Colonic mucosa (tissue), 4 donors: ENCODE measurements around the gene GALR3. TPM values are rescaled to one million over a fixed set of nuclear protein-coding genes. Genes with fewer than 3 reads are reported as not detected.

ENCODE experiments used
- DNase-seq: peaks from one replicate; pipeline ENCODE4 v3.0.0-alpha.2; 2020
- H3K27ac ChIP-seq: fragments of 200-600 bp; one replicate; pipeline ENCODE4 v1.8.0; 2021
- H3K27me3 ChIP-seq: fragments of 200-600 bp; one replicate; pipeline ENCODE4 v1.8.0; 2021
- H3K36me3 ChIP-seq: fragments of 200-600 bp; one replicate; pipeline ENCODE4 v1.8.0; 2021
- H3K4me1 ChIP-seq: fragments of 200-600 bp; one replicate; pipeline ENCODE4 v1.8.0; 2021; ENCODE audit warnings: mild to moderate bottlenecking
- H3K4me3 ChIP-seq: fragments of 200-600 bp; one replicate; pipeline ENCODE4 v1.8.0; 2021
- H3K9ac ChIP-seq, 2 donors: one replicate each; pipeline ENCODE4 v1.7.0; 2013; ENCODE audit warnings: control low read depth in 2 of 2, low read depth in 2 of 2, low read length in 2 of 2
- H3K9me3 ChIP-seq: fragments of 200-600 bp; one replicate; pipeline ENCODE4 v1.8.0; 2021
- intact Hi-C: fragments of 100-400 bp; cut with DNase I; formaldehyde crosslinking; loops from one replicate; pipeline ENCODE4 v1.14.1; 2022
- total RNA-seq, 2 donors: library from RNA; stranded (reverse); fragmentation: NEBNext Ultra II Directional in 1 of 2; extraction: Animal tissue kit (Norgen Biotek cat#: 25700) in 1 of 2; gene quantifications; one replicate each; pipeline ENCODE4 v1.2.1, GENCODE V29; 2021
- TF ChIP-seq, protein P1 (sequence below): fragments of 200-600 bp; IDR thresholded peaks from one replicate; pipeline ENCODE4 v1.8.0; 2022; ENCODE audit warnings: antibody characterized with exemption, mild to moderate bottlenecking
- donor health status: healthy.
- donor health status: DM: no; HTN: no; CAD: no.
- donor health status: DM: no; HTN: no; CAD: no.

Gene GALR3, protein sequence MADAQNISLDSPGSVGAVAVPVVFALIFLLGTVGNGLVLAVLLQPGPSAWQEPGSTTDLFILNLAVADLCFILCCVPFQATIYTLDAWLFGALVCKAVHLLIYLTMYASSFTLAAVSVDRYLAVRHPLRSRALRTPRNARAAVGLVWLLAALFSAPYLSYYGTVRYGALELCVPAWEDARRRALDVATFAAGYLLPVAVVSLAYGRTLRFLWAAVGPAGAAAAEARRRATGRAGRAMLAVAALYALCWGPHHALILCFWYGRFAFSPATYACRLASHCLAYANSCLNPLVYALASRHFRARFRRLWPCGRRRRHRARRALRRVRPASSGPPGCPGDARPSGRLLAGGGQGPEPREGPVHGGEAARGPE
- total RNA-seq = under 1 TPM in 1 of 2 donors, not detected in 1; 0.74 TPM

DNA sequence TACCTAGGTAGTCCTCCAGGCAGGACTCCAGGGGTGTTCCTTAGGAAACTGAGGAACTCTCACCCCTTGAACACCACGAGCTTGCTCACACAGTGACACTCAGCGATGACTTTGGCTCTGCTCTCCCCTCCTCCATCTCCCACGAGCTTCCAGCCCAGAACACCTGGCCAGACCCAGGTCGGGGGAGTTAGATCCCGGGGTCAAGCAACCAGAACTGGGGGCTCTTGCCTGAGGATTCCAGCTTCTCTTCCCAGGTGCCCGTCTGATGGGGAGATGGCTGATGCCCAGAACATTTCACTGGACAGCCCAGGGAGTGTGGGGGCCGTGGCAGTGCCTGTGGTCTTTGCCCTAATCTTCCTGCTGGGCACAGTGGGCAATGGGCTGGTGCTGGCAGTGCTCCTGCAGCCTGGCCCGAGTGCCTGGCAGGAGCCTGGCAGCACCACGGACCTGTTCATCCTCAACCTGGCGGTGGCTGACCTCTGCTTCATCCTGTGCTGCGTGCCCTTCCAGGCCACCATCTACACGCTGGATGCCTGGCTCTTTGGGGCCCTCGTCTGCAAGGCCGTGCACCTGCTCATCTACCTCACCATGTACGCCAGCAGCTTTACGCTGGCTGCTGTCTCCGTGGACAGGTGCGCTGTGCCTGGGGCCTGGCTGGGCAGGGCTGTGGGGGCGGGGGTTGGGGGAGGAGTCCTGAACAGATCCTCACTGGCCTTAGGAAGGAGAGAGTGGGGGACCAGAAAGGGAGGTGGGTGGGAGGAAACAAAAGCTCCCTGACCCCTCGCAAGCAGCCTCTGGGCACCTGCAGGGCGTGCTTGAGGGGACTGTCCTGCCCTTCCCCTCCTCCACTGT lies at the start of gene GALR3:
Gene GALR3 (plus strand): TSS at position 249 of the 852 bp plus-strand sequence. CDS start 25 bp downstream, at position 274.
- no peak within 1 kb of the TSS for H3K4me3 ChIP-seq
- H3K4me1 ChIP-seq = peaks cover 8% of the 10 kb centered on the region
- H3K27ac ChIP-seq = no peak within 1 kb of the TSS
- TF ChIP-seq, protein P1, sequence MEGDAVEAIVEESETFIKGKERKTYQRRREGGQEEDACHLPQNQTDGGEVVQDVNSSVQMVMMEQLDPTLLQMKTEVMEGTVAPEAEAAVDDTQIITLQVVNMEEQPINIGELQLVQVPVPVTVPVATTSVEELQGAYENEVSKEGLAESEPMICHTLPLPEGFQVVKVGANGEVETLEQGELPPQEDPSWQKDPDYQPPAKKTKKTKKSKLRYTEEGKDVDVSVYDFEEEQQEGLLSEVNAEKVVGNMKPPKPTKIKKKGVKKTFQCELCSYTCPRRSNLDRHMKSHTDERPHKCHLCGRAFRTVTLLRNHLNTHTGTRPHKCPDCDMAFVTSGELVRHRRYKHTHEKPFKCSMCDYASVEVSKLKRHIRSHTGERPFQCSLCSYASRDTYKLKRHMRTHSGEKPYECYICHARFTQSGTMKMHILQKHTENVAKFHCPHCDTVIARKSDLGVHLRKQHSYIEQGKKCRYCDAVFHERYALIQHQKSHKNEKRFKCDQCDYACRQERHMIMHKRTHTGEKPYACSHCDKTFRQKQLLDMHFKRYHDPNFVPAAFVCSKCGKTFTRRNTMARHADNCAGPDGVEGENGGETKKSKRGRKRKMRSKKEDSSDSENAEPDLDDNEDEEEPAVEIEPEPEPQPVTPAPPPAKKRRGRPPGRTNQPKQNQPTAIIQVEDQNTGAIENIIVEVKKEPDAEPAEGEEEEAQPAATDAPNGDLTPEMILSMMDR = no peak
- H3K9me3 ChIP-seq = no peaks in the 10 kb centered on the region
- no peaks in the 10 kb centered on the region for H3K36me3 ChIP-seq
- intact Hi-C loops = no loop called here
- H3K27me3 ChIP-seq = peaks cover 17% of the 10 kb centered on the region
- no peak for DNase-seq
- no peak within 1 kb of the TSS for H3K9ac ChIP-seq

DNA sequence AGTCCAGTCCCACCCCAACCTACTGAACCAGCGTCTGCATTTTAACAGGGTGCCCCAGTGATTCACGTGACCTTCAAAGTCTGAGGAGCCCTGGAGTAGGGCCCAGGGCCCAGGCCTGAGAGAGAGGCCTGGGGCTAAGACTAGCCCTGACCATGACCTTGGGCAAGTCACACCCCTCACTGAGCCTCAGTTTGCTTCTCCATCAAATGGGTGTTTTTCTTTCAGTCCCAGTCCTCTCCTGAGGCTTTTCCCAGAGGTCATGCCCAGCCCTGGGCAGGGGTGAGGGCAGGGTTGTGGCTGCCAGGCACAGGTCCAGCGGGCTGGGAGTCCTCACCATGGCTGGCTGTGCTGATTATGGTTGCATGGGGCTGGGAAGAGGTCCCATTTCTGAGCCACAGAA lies 48.5 kb upstream of the GALR3 start:
- no peak overlapping the region for H3K27ac ChIP-seq
- intact Hi-C loops = no loop called here
- peaks cover 12% of the 10 kb centered on the region for H3K36me3 ChIP-seq
- H3K27me3 ChIP-seq = no peaks in the 10 kb centered on the region
- no peak for DNase-seq
- H3K4me3 ChIP-seq = no peak overlapping the region
- H3K4me1 ChIP-seq = no peaks in the 10 kb centered on the region
- H3K9me3 ChIP-seq = no peaks in the 10 kb centered on the region
- H3K9ac ChIP-seq = no peak overlapping the region
- TF ChIP-seq, protein P1 = no peak

DNA sequence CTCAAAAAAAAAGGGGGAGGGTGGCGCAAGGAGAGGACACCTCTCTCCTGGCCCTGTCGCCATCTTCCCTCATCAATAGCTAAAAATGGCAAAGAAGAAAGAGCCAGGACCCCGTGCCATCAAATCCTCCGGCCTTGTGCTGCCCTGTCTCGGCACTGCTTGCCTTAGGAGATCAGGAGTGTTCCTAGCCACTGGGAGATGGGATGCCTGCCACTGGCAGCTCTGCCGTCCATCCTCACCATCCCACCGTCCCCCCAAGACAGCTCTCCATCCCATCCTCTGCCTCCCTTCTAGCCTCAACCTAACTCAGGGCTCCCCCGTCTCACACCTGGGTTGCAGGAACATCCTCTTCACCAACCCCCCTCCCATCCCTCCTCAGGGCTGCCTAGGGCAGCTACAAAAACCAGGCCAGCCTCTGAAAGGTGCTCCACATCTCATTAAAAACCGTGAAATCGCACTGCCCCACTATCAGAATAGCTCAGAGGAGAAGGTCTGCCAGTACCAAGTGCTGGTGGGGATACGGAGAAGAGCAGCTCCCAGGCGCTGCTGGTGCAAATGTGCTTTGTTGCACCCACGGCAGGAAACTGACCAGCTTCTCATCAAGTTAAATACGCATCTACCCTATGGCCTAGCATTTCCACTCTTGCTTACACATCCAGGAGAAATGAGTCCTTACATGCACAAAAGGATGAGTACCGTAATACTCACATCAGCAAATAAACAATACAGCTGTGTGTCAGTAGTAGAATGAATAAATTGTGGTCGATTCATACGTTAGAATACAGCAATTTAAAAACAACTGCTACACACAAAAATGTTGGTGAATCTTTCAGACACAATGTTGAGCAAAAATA lies 47.2 kb upstream of the GALR3 start:
- peaks cover 10% of the 10 kb centered on the region for H3K36me3 ChIP-seq
- H3K27ac ChIP-seq = no peak overlapping the region
- intact Hi-C loops = no loop called here
- no peaks in the 10 kb centered on the region for H3K4me1 ChIP-seq
- DNase-seq = no peak
- H3K9me3 ChIP-seq = no peaks in the 10 kb centered on the region
- H3K9ac ChIP-seq = no peak overlapping the region
- TF ChIP-seq, protein P1 = no peak
- H3K4me3 ChIP-seq = no peak overlapping the region
- no peaks in the 10 kb centered on the region for H3K27me3 ChIP-seq

DNA sequence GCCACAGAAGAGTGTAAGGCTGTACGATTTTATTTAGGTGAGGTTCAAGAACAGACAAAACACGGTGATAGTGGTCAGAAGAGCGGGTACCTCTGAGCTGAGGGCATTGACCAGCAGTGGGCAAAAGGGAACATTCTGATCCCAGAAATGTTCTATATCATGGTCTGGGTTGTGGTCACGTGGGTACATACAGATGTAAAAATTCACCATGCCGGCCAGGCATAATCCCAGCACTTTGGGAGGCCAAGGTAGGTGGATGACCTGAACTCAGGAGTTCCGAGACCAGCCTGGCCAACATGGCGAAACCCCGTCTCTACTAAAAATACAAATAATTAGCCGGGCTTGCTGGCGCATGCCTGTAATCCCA lies 46.6 kb upstream of the GALR3 start:
- TF ChIP-seq, protein P1 = no peak
- DNase-seq = no peak
- Histone ChIP-seq H3K27ac (peak overlapping the region; percentile 63), H3K4me1 (no peaks in the 10 kb centered on the region), H3K9ac (no peak overlapping the region), H3K36me3 (peaks cover 4% of the 10 kb centered on the region), H3K9me3 (no peaks in the 10 kb centered on the region), H3K27me3 (no peaks in the 10 kb centered on the region), H3K4me3 (no peak overlapping the region)
- intact Hi-C loops = no loop called here

DNA sequence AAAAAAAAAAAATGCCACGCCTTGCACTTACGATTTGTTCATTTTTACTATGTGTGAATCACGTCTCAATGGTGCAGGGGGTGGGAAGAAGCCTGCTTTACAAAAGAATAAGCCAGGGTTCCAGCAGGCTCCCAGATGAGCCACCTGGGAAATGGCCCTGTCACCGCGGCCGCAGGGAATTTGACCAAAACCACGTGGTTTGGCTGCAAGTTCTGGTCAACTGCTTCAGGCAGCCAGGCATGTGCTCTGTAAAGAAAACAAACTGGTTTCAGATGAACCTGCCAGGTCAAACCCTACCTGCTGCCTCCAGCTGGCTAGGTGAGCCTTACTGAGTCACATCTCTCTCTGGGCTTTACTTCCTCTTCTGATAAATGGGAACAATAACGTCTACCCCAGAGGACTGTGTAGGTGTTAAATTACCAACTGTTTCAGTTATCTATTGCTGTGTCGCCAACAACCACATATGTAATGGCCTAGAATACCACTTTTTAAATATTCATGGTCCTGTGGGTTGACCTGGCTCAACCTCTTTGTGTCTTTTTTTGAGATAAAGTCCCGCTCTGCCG lies 46.0 kb upstream of the GALR3 start:
- peak overlapping the region in 1 of 2 donors; percentile 26 for H3K9ac ChIP-seq
- TF ChIP-seq, protein P1 = no peak
- H3K27ac ChIP-seq = peak overlapping the region; percentile 63
- H3K9me3 ChIP-seq = no peaks in the 10 kb centered on the region
- intact Hi-C loops = no loop called here
- H3K4me3 ChIP-seq = no peak overlapping the region
- H3K4me1 ChIP-seq = no peaks in the 10 kb centered on the region
- no peaks in the 10 kb centered on the region for H3K36me3 ChIP-seq
- H3K27me3 ChIP-seq = no peaks in the 10 kb centered on the region
- DNase-seq = peak; percentile 81
